ENCODE measurements around the gene CARD10. TPM values are rescaled to one million over a fixed set of nuclear protein-coding genes. Genes with fewer than 3 reads are reported as not detected.

CARD10 gene
- total RNA-seq, 1 experiment from 2014 or later, result 17.5 TPM

GRCh38 chr22:37473437-37473946 lies 45.7 kb downstream of the CARD10 start:
- H3K9me3 Mint-ChIP-seq, result no peaks in the 10 kb centered on the region
- no peak overlapping the region for H3K4me3 Mint-ChIP-seq
- no peaks in the 10 kb centered on the region; the same call in 1 of the 2 replicates for H3K27me3 Mint-ChIP-seq (ENCODE audit: low read depth)
- POLR2A ChIA-PET, result no interaction called here
- H3K4me1 Mint-ChIP-seq, result 0 out of 2 replicates have a peak, but pooled peaks cover 3% of the 10 kb centered on the region
- no peaks in the 10 kb centered on the region for H3K36me3 Mint-ChIP-seq
- CTCF ChIA-PET, result interaction anchor here (0.6 to 2.6 kb wide), 23 partner anchors 13 to 697 kb away, joined by 3 to 175 read pairs (median 7); partner anchors contain the start of genes CARD10, ELFN2, GGA1 and IFT27
- H3K27ac Mint-ChIP-seq, result no peak overlapping the region
- no peak for ATAC-seq
- TF ChIP-seq FOXJ3 (CRISPR knock-in tag; IDR thresholded peaks at IDR 0.05; ENCODE audit: borderline replicate concordance), result no peak
- TF ChIP-seq, protein P1, sequence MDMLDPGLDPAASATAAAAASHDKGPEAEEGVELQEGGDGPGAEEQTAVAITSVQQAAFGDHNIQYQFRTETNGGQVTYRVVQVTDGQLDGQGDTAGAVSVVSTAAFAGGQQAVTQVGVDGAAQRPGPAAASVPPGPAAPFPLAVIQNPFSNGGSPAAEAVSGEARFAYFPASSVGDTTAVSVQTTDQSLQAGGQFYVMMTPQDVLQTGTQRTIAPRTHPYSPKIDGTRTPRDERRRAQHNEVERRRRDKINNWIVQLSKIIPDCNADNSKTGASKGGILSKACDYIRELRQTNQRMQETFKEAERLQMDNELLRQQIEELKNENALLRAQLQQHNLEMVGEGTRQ (CRISPR knock-in tag; IDR thresholded peaks at IDR 0.05), result peak; percentile 52; the same call in 1 of the 2 replicates
- DNase-seq (ENCODE audit: low spot score), result no peak

- ChIA-PET CTCF (interaction anchor here (0.5 to 2.6 kb wide), 88 partner anchors 10 to 696 kb away, joined by 3 to 175 read pairs (median 5); partner anchors contain the start of genes CARD10, ELFN2, GGA1 and IFT27), POLR2A (interaction anchor here (0.6 to 1.2 kb wide), 2 partner anchors 120 to 127 kb away, joined by 3 to 4 read pairs; no protein-coding TSS in a partner anchor)
- 0 out of 2 replicates have a peak, but pooled peaks cover 3% of the 10 kb centered on the region for H3K4me1 Mint-ChIP-seq
- DNase-seq (ENCODE audit: low spot score) (peak; percentile 79), ATAC-seq (peak; percentile 81)
- no peaks in the 10 kb centered on the region for H3K9me3 Mint-ChIP-seq
- no peak overlapping the region for H3K27ac Mint-ChIP-seq
- no peaks in the 10 kb centered on the region for H3K36me3 Mint-ChIP-seq
- H3K4me3 Mint-ChIP-seq, result no peak overlapping the region
- TF ChIP-seq, protein P2, sequence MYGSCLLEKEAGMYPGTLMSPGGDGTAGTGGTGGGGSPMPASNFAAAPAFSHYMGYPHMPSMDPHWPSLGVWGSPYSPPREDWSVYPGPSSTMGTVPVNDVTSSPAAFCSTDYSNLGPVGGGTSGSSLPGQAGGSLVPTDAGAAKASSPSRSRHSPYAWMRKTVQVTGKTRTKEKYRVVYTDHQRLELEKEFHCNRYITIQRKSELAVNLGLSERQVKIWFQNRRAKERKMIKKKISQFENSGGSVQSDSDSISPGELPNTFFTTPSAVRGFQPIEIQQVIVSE (CRISPR knock-in tag; IDR thresholded peaks at IDR 0.05; ENCODE audit: borderline replicate concordance), result no peak
- no peak for TF ChIP-seq FOXJ3 (CRISPR knock-in tag; IDR thresholded peaks at IDR 0.05; ENCODE audit: borderline replicate concordance)
- no peak for TF ChIP-seq GTF2I (CRISPR knock-in tag; conservative IDR thresholded peaks at IDR 0.05)
- no peak for TF ChIP-seq ELF4 (CRISPR knock-in tag; IDR thresholded peaks at IDR 0.05; ENCODE audit: low read depth)
- TF ChIP-seq CBFB (CRISPR knock-in tag; IDR thresholded peaks at IDR 0.05; ENCODE audit: low read depth), result no peak
- TF ChIP-seq NR2C2 (CRISPR knock-in tag; IDR thresholded peaks at IDR 0.05), result no peak
- TF ChIP-seq CTCF (IDR thresholded peaks at IDR 0.05), result peak; percentile 66
- TF ChIP-seq MAX (CRISPR knock-in tag; IDR thresholded peaks at IDR 0.05), result 0 out of 2 replicates have a peak, but pooled peaks have one; percentile 29
- TF ChIP-seq, protein P3, sequence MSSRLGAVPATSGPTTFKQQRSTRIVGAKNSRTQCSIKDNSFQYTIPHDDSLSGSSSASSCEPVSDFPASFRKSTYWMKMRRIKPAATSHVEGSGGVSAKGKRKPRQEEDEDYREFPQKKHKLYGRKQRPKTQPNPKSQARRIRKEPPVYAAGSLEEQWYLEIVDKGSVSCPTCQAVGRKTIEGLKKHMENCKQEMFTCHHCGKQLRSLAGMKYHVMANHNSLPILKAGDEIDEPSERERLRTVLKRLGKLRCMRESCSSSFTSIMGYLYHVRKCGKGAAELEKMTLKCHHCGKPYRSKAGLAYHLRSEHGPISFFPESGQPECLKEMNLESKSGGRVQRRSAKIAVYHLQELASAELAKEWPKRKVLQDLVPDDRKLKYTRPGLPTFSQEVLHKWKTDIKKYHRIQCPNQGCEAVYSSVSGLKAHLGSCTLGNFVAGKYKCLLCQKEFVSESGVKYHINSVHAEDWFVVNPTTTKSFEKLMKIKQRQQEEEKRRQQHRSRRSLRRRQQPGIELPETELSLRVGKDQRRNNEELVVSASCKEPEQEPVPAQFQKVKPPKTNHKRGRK (CRISPR knock-in tag; IDR thresholded peaks at IDR 0.05; ENCODE audit: borderline replicate concordance), result no peak
- no peaks in the 10 kb centered on the region; the same call in 1 of the 2 replicates for H3K27me3 Mint-ChIP-seq (ENCODE audit: low read depth)
Measured at GRCh38 chr22:37472418-37473006, 46.7 kb downstream of the CARD10 start.

DNA sequence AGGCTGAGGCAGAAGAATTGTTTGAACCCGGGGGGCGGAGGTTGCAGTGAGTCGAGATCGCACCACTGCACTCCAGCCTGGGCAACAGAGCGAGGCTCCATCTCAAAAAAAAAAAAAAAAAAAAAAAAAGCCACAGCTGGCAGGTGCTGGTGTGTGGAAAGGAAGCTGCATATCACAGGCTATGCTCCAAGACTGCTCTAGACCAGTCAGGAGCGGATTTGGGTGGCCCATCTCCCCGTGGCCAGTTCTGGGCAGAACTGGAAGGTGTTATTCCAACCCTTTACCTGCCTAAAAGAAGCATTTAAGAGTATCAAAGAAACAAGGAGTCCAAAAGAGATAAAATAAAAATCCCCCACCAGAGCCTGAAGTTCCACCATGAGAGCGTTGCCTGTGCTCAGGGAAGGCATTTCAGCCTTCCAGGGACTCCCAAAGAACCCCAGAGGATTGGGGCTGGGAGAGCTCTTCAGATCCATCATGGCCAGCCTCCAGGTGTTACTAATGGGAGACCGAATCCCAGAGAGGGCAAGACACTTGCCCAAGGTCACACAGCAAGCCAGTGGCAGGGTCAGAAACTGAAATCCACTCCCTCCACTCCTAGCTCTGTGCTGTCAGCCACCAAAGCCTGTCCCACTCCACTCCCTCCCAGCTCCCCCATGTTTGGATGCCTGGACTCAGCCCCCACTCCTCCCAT lies 47.3 kb downstream of the CARD10 start:
- POLR2A ChIA-PET, result interaction anchor here (0.5 to 1.2 kb wide), 3 partner anchors 120 to 203 kb away, joined by 3 to 4 read pairs (median 3); no protein-coding TSS in a partner anchor
- Mint-ChIP-seq H3K4me3 (no peak overlapping the region), H3K36me3 (no peaks in the 10 kb centered on the region), H3K27ac (no peak overlapping the region), H3K9me3 (no peaks in the 10 kb centered on the region), H3K27me3 (ENCODE audit: low read depth) (no peaks in the 10 kb centered on the region; the same call in 1 of the 2 replicates), H3K4me1 (0 out of 2 replicates have a peak, but pooled peaks cover 3% of the 10 kb centered on the region)
- ATAC-seq, result no peak
- no peak for DNase-seq (ENCODE audit: low spot score)
- CTCF ChIA-PET, result interaction anchor here (0.5 to 2.6 kb wide), 79 partner anchors 10 to 1962 kb away, joined by 3 to 175 read pairs (median 5); partner anchors contain the start of genes CARD10, GGA1, IFT27 and LGALS2
- TF ChIP-seq ATF3 (CRISPR knock-in tag; conservative IDR thresholded peaks at IDR 0.05), result no peak
- TF ChIP-seq, protein P4, sequence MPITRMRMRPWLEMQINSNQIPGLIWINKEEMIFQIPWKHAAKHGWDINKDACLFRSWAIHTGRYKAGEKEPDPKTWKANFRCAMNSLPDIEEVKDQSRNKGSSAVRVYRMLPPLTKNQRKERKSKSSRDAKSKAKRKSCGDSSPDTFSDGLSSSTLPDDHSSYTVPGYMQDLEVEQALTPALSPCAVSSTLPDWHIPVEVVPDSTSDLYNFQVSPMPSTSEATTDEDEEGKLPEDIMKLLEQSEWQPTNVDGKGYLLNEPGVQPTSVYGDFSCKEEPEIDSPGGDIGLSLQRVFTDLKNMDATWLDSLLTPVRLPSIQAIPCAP (CRISPR knock-in tag; IDR thresholded peaks at IDR 0.05), result no peak
- no peak for TF ChIP-seq CBFB (CRISPR knock-in tag; IDR thresholded peaks at IDR 0.05; ENCODE audit: low read depth)
- TF ChIP-seq ETV6 (CRISPR knock-in tag; IDR thresholded peaks at IDR 0.05), result no peak
- no peak for TF ChIP-seq SOX15 (CRISPR knock-in tag; IDR thresholded peaks at IDR 0.05)
- TF ChIP-seq PRDM15 (CRISPR knock-in tag; IDR thresholded peaks at IDR 0.05), result no peak
- no peak for TF ChIP-seq SP1 (CRISPR knock-in tag; conservative IDR thresholded peaks at IDR 0.05)
- TF ChIP-seq PRRX2 (CRISPR knock-in tag; IDR thresholded peaks at IDR 0.05), result no peak
- TF ChIP-seq ZNF232 (CRISPR knock-in tag; IDR thresholded peaks at IDR 0.05), result no peak

All from WTC11 (cell line).